ENCODE results near the gene TP53TG3E.
"Not testable (repeated sequence)": the region's sequence is repeated elsewhere in the genome, so short reads cannot be mapped to it uniquely, and the experiment has no call there.

TP53TG3E gene, protein sequence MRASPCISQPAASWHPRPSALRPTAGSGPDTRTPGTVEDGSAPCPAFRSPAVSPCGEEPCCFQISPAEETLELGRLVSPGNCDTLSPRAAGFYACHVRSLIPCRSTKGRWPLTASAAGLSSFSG

DNA sequence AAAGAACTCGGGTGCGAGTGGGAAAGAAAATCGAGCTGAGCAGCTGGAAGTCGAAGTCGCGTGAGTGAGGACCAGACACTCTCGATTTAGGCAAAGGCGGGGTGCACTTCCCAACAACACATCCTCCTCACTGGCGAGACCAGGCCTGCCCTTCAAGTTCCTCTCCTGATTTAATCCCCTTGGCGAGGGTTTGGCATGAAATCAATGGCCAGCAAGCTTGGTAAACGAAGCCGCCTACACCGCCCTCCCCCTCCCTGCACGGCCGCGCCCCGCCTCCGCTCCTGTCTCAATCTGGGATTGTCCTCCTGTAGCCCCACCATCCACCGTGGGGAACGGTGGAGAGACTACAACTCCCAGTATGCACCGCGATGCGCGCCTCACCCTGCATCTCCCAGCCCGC lies at the start of gene TP53TG3E:
Gene TP53TG3E (plus strand): TSS at position 301 of the 400 bp plus-strand sequence. CDS start 68 bp downstream, at position 369.
- not testable (repeated sequence) for H3K4me1 Mint-ChIP-seq; H3K9me3 Mint-ChIP-seq; H3K4me3 Mint-ChIP-seq; H3K27ac Mint-ChIP-seq; DNase-seq; H3K36me3 Mint-ChIP-seq (ENCODE audit: low read depth); H3K27me3 Mint-ChIP-seq (ENCODE audit: low read depth, poor library complexity)

DNA sequence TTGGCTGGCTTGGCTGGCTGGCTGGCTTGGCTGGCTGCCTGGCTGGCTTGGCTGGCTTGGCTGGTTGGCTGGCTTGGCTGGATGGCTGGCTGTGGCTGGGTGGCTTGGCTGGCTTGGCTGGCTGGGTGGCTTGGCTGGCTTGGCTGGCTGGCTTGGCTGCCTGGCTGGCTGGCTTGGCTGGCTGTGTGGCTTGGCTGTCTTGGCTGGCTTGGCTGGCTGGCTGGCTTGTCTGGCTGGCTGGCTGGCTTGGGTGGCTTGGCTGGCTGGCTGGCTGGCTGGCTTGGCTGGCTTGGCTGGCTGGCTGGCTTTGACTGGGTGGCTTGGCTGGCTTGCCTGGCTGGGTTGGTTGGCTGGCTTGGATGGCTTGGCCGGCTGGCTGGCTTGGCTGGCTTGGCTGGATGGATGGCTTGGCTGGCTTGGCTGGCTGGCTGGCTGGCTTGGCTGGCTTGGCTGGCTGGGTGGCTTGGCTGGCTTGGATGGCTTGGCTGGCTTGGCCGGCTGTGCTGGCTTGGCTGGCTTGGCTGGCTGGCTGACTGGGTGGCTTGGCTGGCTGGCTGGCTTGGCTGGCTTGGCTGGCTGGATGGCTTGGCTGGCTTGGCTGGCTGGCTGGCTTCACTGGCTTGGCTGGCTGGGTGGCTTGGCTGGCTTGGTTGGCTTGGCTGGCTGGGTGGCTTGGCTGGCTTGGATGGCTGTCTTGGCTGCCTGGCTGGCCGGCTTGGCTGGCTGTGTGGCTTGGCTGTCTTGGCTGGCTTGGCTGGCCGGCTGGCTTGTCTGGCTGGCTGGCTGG lies 32.3 kb downstream of the TP53TG3E start:
- not testable (repeated sequence) for H3K27ac Mint-ChIP-seq; H3K36me3 Mint-ChIP-seq (ENCODE audit: low read depth); H3K27me3 Mint-ChIP-seq (ENCODE audit: low read depth, poor library complexity); H3K4me3 Mint-ChIP-seq; H3K4me1 Mint-ChIP-seq
- peaks cover 19% of the 10 kb centered on the region for H3K9me3 Mint-ChIP-seq
- peak; percentile 28 for DNase-seq

DNA sequence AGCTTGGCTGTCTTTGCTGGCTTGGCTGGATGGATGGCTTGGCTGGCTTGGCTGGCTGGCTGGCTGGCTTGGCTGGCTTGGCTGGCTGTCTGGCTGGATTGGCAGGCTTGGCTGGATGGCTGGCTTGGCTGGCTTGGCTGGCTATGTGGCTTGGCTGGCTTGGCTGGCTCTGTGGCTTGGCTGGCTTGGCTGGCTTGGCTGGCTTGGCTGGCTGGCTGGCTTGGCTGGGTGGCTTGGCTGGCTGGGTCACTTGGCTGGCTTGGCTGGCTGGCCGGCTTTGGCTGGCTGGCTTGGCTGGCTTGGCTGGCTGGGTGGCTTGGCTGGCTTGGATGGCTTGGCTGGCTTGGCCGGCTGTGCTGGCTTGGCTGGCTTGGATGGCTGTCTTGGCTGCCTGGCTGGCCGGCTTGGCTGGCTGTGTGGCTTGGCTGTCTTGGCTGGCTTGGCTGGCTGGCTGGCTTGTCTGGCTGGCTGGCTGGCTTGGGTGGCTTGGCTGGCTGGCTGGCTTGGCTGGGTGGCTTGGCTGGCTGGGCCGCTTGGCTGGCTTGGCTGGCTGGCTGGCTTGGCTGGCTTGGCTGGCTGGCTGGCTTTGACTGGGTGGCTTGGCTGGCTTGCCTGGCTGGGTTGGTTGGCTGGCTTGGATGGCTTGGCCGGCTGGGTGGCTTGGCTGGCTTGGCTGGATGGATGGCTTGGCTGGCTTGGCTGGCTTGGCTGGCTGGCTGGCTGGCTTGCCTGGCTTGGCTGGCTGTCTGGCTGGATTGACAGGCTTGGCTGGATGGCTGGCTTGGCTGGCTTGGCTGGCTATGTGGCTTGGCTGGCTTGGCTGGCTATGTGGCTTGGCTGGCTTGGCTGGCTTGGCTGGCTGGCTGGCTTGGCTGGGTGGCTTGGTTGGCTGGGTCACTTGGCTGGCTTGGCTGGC lies 33.8 kb downstream of the TP53TG3E start:
- not testable (repeated sequence) for H3K27me3 Mint-ChIP-seq (ENCODE audit: low read depth, poor library complexity)

DNA sequence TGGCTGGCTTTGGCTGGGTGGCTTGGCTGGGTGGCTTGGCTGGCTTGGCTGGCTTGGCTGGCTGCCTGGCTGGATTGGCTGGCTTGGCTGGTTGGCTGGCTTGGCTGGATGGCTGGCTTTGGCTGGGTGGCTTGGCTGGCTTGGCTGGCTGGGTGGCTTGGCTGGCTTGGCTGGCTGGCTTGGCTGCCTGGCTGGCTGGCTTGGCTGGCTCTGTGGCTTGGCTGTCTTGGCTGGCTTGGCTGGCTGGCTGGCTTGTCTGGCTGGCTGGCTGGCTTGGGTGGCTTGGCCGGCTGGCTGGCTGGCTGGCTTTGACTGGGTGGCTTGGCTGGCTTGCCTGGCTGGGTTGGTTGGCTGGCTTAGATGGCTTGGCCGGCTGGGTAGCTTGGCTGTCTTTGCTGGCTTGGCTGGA lies 34.4 kb downstream of the TP53TG3E start:
- peaks cover 19% of the 10 kb centered on the region for H3K9me3 Mint-ChIP-seq
- H3K4me3 Mint-ChIP-seq; H3K4me1 Mint-ChIP-seq; H3K27ac Mint-ChIP-seq; H3K27me3 Mint-ChIP-seq (ENCODE audit: low read depth, poor library complexity); H3K36me3 Mint-ChIP-seq (ENCODE audit: low read depth): not testable (repeated sequence)
- DNase-seq, result peak; percentile 1

More for the DNA sequence above, 33.8 kb downstream of the TP53TG3E start:
- not testable (repeated sequence) for H3K4me3 Mint-ChIP-seq; H3K4me1 Mint-ChIP-seq; H3K36me3 Mint-ChIP-seq (ENCODE audit: low read depth); H3K27ac Mint-ChIP-seq
- peaks cover 19% of the 10 kb centered on the region for H3K9me3 Mint-ChIP-seq
- DNase-seq, result peak; percentile 16

DNA sequence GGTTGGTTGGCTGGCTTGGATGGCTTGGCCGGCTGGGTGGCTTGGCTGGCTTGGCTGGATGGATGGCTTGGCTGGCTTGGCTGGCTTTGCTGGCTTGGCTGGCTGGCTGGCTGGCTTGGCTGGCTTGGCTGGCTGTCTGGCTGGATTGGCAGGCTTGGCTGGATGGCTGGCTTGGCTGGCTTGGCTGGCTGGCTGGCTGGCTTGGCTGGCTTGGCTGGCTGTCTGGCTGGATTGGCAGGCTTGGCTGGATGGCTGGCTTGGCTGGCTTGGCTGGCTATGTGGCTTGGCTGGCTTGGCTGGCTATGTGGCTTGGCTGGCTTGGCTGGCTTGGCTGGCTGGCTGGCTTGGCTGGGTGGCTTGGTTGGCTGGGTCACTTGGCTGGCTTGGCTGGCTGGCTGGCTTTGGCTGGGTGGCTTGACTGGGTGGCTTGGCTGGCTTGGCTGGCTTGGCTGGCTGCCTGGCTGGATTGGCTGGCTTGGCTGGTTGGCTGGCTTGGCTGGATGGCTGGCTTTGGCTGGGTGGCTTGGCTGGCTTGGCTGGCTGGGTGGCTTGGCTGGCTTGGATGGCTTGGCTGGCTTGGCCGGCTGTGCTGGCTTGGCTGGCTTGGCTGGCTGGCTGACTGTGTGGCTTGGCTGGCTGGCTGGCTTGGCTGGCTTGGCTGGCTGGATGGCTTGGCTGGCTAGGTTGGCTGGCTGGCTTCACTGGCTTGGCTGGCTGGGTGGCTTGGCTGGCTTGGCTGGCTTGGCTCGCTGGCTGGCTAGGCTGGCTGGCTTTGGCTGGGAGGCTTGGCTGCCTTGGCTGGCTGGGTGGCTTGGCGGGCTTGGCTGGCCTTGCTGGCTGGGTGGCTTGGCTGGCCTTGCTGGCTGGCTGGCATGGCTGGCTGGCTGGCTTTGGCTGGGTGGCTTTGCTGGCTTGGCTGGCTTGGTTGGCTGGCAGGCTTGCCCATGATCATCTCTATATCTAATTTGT lies 35.3 kb downstream of the TP53TG3E start:
- H3K4me3 Mint-ChIP-seq; H3K36me3 Mint-ChIP-seq (ENCODE audit: low read depth); H3K27ac Mint-ChIP-seq; H3K4me1 Mint-ChIP-seq; H3K27me3 Mint-ChIP-seq (ENCODE audit: low read depth, poor library complexity): not testable (repeated sequence)
- peak; percentile 25 for DNase-seq
- H3K9me3 Mint-ChIP-seq, result peaks cover 19% of the 10 kb centered on the region
